Panc1 (cell line): ENCODE data around the gene PTTG1IP2. TPM values are rescaled to one million over a fixed set of nuclear protein-coding genes. Genes with fewer than 3 reads are reported as not detected.

ENCODE experiments used
- ATAC-seq: fragments of 200-7000 bp; cut with Tn5 transposase; 2 replicates; pipeline ENCODE4 v1.9.1; 2020; ENCODE audit warnings: mild to moderate bottlenecking, moderate library complexity
- Bru-seq: library from RNA; stranded (reverse); fragments of 400-500 nt; gene quantifications from one replicate; lab custom pipeline; 2021; lab: Mats Ljungman, UMichigan
- BruChase-seq, 2 experiments: library from RNA; stranded (reverse); fragments of 400-500 nt; gene quantifications; one replicate each; lab custom pipeline; 2021; lab: Mats Ljungman, UMichigan
- BruUV-seq: library from RNA; stranded (reverse); fragments of 400-500 nt; replicated peaks from 2 replicates; lab custom pipeline; 2021; lab: Mats Ljungman, UMichigan
- CTCF ChIA-PET: fragments of 300-600 bp; sonication (Branson Sonifier 250); formaldehyde crosslinking; loops from one replicate; lab custom pipeline; 2022; ENCODE audit warnings: antibody characterized with exemption; lab: Charles Lee
- POLR2A ChIA-PET: fragments of 300-600 bp; sonication (Branson Sonifier 250); formaldehyde crosslinking; loops from one replicate; lab custom pipeline; 2022; ENCODE audit warnings: antibody characterized with exemption; lab: Charles Lee
- DNase-seq: peaks from one replicate; pipeline ENCODE4 v3.0.0-alpha.2; 2010; ENCODE audit warnings: low read depth, low spot score
- H3K27ac ChIP-seq: 2 replicates; pipeline ENCODE4 v1.5.1; 2011; ENCODE audit warnings: mild to moderate bottlenecking, low read length, inconsistent platforms
- H3K27me3 ChIP-seq: fragments of 200-500 bp; sonication (Bioruptor generic); 2 replicates; pipeline ENCODE4 v1.6.0; 2014; ENCODE audit warnings: low read length, inconsistent platforms; ENCODE audit not compliant: control insufficient read depth, insufficient read depth
- H3K36me3 ChIP-seq: fragments of 200-500 bp; sonication (Bioruptor generic); 2 replicates; pipeline ENCODE4 v1.5.1; 2014; ENCODE audit warnings: inconsistent platforms, mild to moderate bottlenecking, low read length, moderate library complexity; ENCODE audit not compliant: control insufficient read depth, insufficient read depth
- H3K4me1 ChIP-seq: 2 replicates; pipeline ENCODE4 v1.5.1; 2011; ENCODE audit warnings: inconsistent platforms, mild to moderate bottlenecking, low read length, moderate library complexity; ENCODE audit not compliant: control insufficient read depth, insufficient read depth
- H3K4me3 ChIP-seq, 2 experiments: 2 replicates each; pipeline ENCODE4 v1.5.1; 2011 to 2012; ENCODE audit warnings: low read depth in 2 of 2, low read length in 2 of 2, mild to moderate bottlenecking in 2 of 2, inconsistent platforms in 1 of 2, moderate library complexity in 1 of 2
- H3K9me3 ChIP-seq: fragments of 200-500 bp; sonication (Bioruptor generic); 2 replicates; pipeline ENCODE4 v1.5.1; 2014; ENCODE audit warnings: low read depth, mild to moderate bottlenecking, inconsistent platforms, low read length, moderate library complexity; ENCODE audit not compliant: control insufficient read depth, insufficient read depth
- CTCF ChIP-seq: fragments of 450-650 bp; IDR thresholded peaks from 2 replicates; pipeline ENCODE4 v1.5.1; 2017; ENCODE audit warnings: mild to moderate bottlenecking
- POLR2AphosphoS5 ChIP-seq: IDR thresholded peaks from 2 replicates; pipeline ENCODE4 v1.6.1; 2012; ENCODE audit warnings: mild to moderate bottlenecking, low read depth, low read length, moderate library complexity
- REST ChIP-seq, 2 experiments: IDR thresholded peaks; 2 replicates each; pipeline ENCODE4 v1.6.1; 2011 to 2012; ENCODE audit warnings: low read depth in 2 of 2, control low read depth in 1 of 2, low read length in 1 of 2, mild to moderate bottlenecking in 1 of 2, moderate library complexity in 1 of 2; ENCODE audit not compliant: insufficient read depth in 1 of 2
- SIN3A ChIP-seq: IDR thresholded peaks from 2 replicates; pipeline ENCODE4 v1.6.1; 2012; ENCODE audit warnings: low read depth, mild to moderate bottlenecking, low read length, moderate library complexity, borderline replicate concordance; ENCODE audit not compliant: insufficient read depth
- TCF7L2 ChIP-seq: IDR thresholded peaks from 2 replicates; pipeline ENCODE4 v1.6.1; 2011; ENCODE audit warnings: mild to moderate bottlenecking, low read depth, low read length, inconsistent platforms
- in situ Hi-C: cut with HindIII; loops from 2 replicates; pipeline ENCODE4 v1.10.0; 2016; ENCODE audit warnings: low sequenced_read_pairs, low pct_unique_long_range_greater_than_20kb
- intact Hi-C: fragments of 100-400 bp; cut with micrococcal nuclease; formaldehyde crosslinking; loops from one replicate; pipeline ENCODE4 v1.10.0; 2022; ENCODE audit not compliant: unreplicated experiment
- long read RNA-seq: library from polyadenylated mRNA; unstranded; transcript quantifications from one replicate; pipeline ENCODE4 v2.0.0, GENCODE V29; 2021; ENCODE audit not compliant: unreplicated experiment
- polyA plus RNA-seq: library from polyadenylated mRNA; unstranded; fragments of >200 nt; gene quantifications from one replicate; pipeline ENCODE4 v1.2.1, GENCODE V29; 2012; ENCODE audit warnings: missing spikeins; ENCODE audit not compliant: insufficient read length
- total RNA-seq: library from RNA; stranded (reverse); gene quantifications from one replicate; pipeline ENCODE4 v1.2.1, GENCODE V29; 2021; ENCODE audit not compliant: unreplicated experiment

The PTTG1IP2 gene
- not detected for total RNA-seq
- polyA plus RNA-seq: not detected
- Bru-seq, nascent RNA: not detected
- percentile 27 among the genes with signal in this experiment for BruChase-seq, experiment 1, labeled RNA remaining after a 2-hour chase
- BruChase-seq, experiment 2, labeled RNA remaining after a 6-hour chase: percentile 39 among the genes with signal in this experiment
- long read RNA-seq: 0 reads

GRCh38 chr7:90469554-90469953 is at the start of gene PTTG1IP2:
TSS of gene PTTG1IP2 (plus strand) at chr7:90469639. CDS start at chr7:90469787, 148 bp downstream.
- intact Hi-C loops (no loop called here), in situ Hi-C loops (no loop called here)
- H3K27ac ChIP-seq: no peak within 1 kb of the TSS
- H3K4me3 ChIP-seq: no peak within 1 kb of the TSS
- no peak for ATAC-seq
- no peaks in the 10 kb centered on the region for H3K27me3 ChIP-seq
- H3K36me3 ChIP-seq: no peaks in the 10 kb centered on the region
- BruUV-seq: no TSS peak
- DNase-seq: no peak
- ChIA-PET POLR2A (no interaction called here), CTCF (no interaction called here)
- H3K4me1 ChIP-seq: no peaks in the 10 kb centered on the region
- no peak for TF ChIP-seq CTCF
- no peak for TF ChIP-seq POLR2AphosphoS5
- no peak for TF ChIP-seq TCF7L2
- TF ChIP-seq SIN3A: no peak
- no peak for TF ChIP-seq REST (IDR thresholded peaks at IDR 0.05; ENCODE audit: insufficient read depth in 1 of 2, low read depth in 2 of 2, low read length in 1 of 2)
- H3K9me3 ChIP-seq: no peaks in the 10 kb centered on the region

- ChIA-PET CTCF (no interaction called here), POLR2A (no interaction called here)
- no peak for ATAC-seq
- H3K9me3 ChIP-seq: no peaks in the 10 kb centered on the region
- no peaks in the 10 kb centered on the region for H3K27me3 ChIP-seq
- BruUV-seq: no TSS peak
- no peak overlapping the region for H3K27ac ChIP-seq
- no peaks in the 10 kb centered on the region for H3K36me3 ChIP-seq
- TF ChIP-seq REST (IDR thresholded peaks at IDR 0.05; ENCODE audit: insufficient read depth in 1 of 2, low read depth in 2 of 2, low read length in 1 of 2): no peak
- TF ChIP-seq POLR2AphosphoS5: no peak
- TF ChIP-seq CTCF: no peak
- no peak for TF ChIP-seq TCF7L2
- TF ChIP-seq SIN3A: no peak
- H3K4me3 ChIP-seq: no peak overlapping the region
- H3K4me1 ChIP-seq: no peaks in the 10 kb centered on the region
- in situ Hi-C loops (no loop called here), intact Hi-C loops (loop anchor here (10.0 kb wide), 1 partner anchor 1877 kb away; no protein-coding TSS in a partner anchor)
- no peak for DNase-seq
These were observed 47.8 kb upstream of the PTTG1IP2 start for GRCh38 chr7:90421651-90422050.
